Calu3 (cell line): ENCODE results near the gene ILDR2. TPM values are rescaled to one million over a fixed set of nuclear protein-coding genes. Genes with fewer than 3 reads are reported as not detected.

Experiments used
- BruUV-seq: library from RNA; stranded (reverse); fragments of 400-500 nt; replicated peaks from 2 replicates; lab custom pipeline; 2021; lab: Mats Ljungman, UMichigan
- CTCF ChIA-PET: fragments of 300-600 bp; sonication (Branson Sonifier 250); formaldehyde crosslinking; loops from one replicate; lab custom pipeline; 2022; ENCODE audit warnings: antibody characterized with exemption; lab: Charles Lee
- DNase-seq: peaks from one replicate; pipeline ENCODE4 v3.0.0; 2022
- H3K27ac Mint-ChIP-seq: one replicate; pipeline ENCODE4 v1.8.0; 2022; ENCODE audit warnings: mixed read lengths; ENCODE audit not compliant: unreplicated experiment
- H3K27me3 Mint-ChIP-seq: one replicate; pipeline ENCODE4 v1.8.0; 2022; ENCODE audit warnings: mixed read lengths; ENCODE audit not compliant: unreplicated experiment
- H3K36me3 Mint-ChIP-seq: one replicate; pipeline ENCODE4 v1.8.0; 2022; ENCODE audit warnings: mild to moderate bottlenecking, moderate library complexity, mixed read lengths; ENCODE audit not compliant: insufficient read depth, unreplicated experiment
- H3K4me1 Mint-ChIP-seq: one replicate; pipeline ENCODE4 v1.8.0; 2022; ENCODE audit warnings: mild to moderate bottlenecking, low read depth, mixed read lengths; ENCODE audit not compliant: unreplicated experiment
- H3K4me3 Mint-ChIP-seq: one replicate; pipeline ENCODE4 v1.8.0; 2022; ENCODE audit warnings: mild to moderate bottlenecking, low read depth, moderate library complexity, mixed read lengths; ENCODE audit not compliant: unreplicated experiment
- H3K9me3 Mint-ChIP-seq: one replicate; pipeline ENCODE4 v1.8.0; 2022; ENCODE audit warnings: low read depth, mixed read lengths; ENCODE audit not compliant: unreplicated experiment
- CTCF ChIP-seq: fragments of 200-600 bp; IDR thresholded peaks from one replicate; pipeline ENCODE4 v1.8.0; 2022; ENCODE audit warnings: antibody characterized with exemption; ENCODE audit not compliant: unreplicated experiment
- intact Hi-C: fragments of 100-400 bp; cut with micrococcal nuclease; formaldehyde crosslinking; loops from one replicate; pipeline ENCODE4 v1.10.0; 2022; ENCODE audit not compliant: unreplicated experiment
- total RNA-seq: library from RNA; stranded (reverse); gene quantifications from 2 replicates; pipeline ENCODE4 v1.2.3, GENCODE V29; 2022

ILDR2 gene
- total RNA-seq, 1 experiment from 2014 or later = 1.9 TPM

- Mint-ChIP-seq H3K4me1 (peaks cover 6% of the 10 kb centered on the region), H3K36me3 (no peaks in the 10 kb centered on the region), H3K27ac (no peak overlapping the region), H3K27me3 (peaks cover 53% of the 10 kb centered on the region), H3K9me3 (no peaks in the 10 kb centered on the region), H3K4me3 (no peak overlapping the region)
- DNase-seq = no peak
- no TSS peak for BruUV-seq
- CTCF ChIA-PET = interaction anchor here (0.6 to 1.0 kb wide), 3 partner anchors 9 to 289 kb away, joined by 3 to 4 read pairs (median 3); no protein-coding TSS in a partner anchor
- intact Hi-C loops = no loop called here
- no peak for TF ChIP-seq CTCF
Measured at GRCh38 chr1:166925810-166926478, 49.4 kb downstream of the ILDR2 start.

GRCh38 chr1:166924823-166925541, 50.4 kb downstream of the ILDR2 start:
- Mint-ChIP-seq H3K36me3 (no peaks in the 10 kb centered on the region), H3K27me3 (peaks cover 61% of the 10 kb centered on the region), H3K4me3 (no peak overlapping the region), H3K27ac (no peak overlapping the region), H3K4me1 (peaks cover 6% of the 10 kb centered on the region), H3K9me3 (no peaks in the 10 kb centered on the region)
- intact Hi-C loops = no loop called here
- DNase-seq = no peak
- BruUV-seq = no TSS peak
- no peak for TF ChIP-seq CTCF
- CTCF ChIA-PET = interaction anchor here (0.5 to 0.9 kb wide), 3 partner anchors 15 to 604 kb away, joined by 3 to 5 read pairs (median 3); no protein-coding TSS in a partner anchor

- DNase-seq = no peak
- H3K27ac Mint-ChIP-seq = no peak overlapping the region
- peaks cover 71% of the 10 kb centered on the region for H3K27me3 Mint-ChIP-seq
- intact Hi-C loops = no loop called here
- peaks cover 3% of the 10 kb centered on the region for H3K4me1 Mint-ChIP-seq
- peak overlapping the region; percentile 70 for H3K4me3 Mint-ChIP-seq
- no peaks in the 10 kb centered on the region for H3K9me3 Mint-ChIP-seq
- TF ChIP-seq CTCF = no peak
- CTCF ChIA-PET = interaction anchor here (0.6 to 0.9 kb wide), 2 partner anchors 13 to 1751 kb away, joined by 3 read pairs; no protein-coding TSS in a partner anchor
- no TSS peak for BruUV-seq
- H3K36me3 Mint-ChIP-seq = no peaks in the 10 kb centered on the region
Measured at GRCh38 chr1:166920561-166921475, 54.5 kb downstream of the ILDR2 start.

GRCh38 chr1:166918956-166919316, 56.4 kb downstream of the ILDR2 start:
- no peaks in the 10 kb centered on the region for H3K4me1 Mint-ChIP-seq
- H3K4me3 Mint-ChIP-seq = no peak overlapping the region
- CTCF ChIA-PET = interaction anchor here (1.1 to 1.6 kb wide), 2 partner anchors 9 to 138 kb away, joined by 3 to 4 read pairs; no protein-coding TSS in a partner anchor
- H3K27me3 Mint-ChIP-seq = peaks cover 71% of the 10 kb centered on the region
- no peaks in the 10 kb centered on the region for H3K36me3 Mint-ChIP-seq
- DNase-seq = no peak
- intact Hi-C loops = loop anchor here (10.0 kb wide), 1 partner anchor 306 kb away; the partner anchor contains the start of gene POU2F1
- no peaks in the 10 kb centered on the region for H3K9me3 Mint-ChIP-seq
- TF ChIP-seq CTCF = no peak
- BruUV-seq = no TSS peak
- H3K27ac Mint-ChIP-seq = no peak overlapping the region
